Glutamatergic neuron (in vitro differentiated cells): ENCODE measurements around the gene TAPT1. TPM values are rescaled to one million over a fixed set of nuclear protein-coding genes. Genes with fewer than 3 reads are reported as not detected.
A peak's percentile ranks its signal among the peaks of the same experiment; 100 is the strongest.

Experiments used
- DNase-seq: peaks from one replicate; pipeline ENCODE4 v3.0.0; 2022
- H3K27ac Mint-ChIP-seq: one replicate; pipeline ENCODE4 v1.8.0; 2020; ENCODE audit warnings: mild to moderate bottlenecking, mixed read lengths, inconsistent platforms; ENCODE audit not compliant: unreplicated experiment
- H3K27me3 Mint-ChIP-seq: one replicate; pipeline ENCODE4 v1.8.0; 2020; ENCODE audit warnings: mild to moderate bottlenecking, moderate library complexity, mixed read lengths, inconsistent platforms; ENCODE audit not compliant: unreplicated experiment
- H3K36me3 Mint-ChIP-seq: one replicate; pipeline ENCODE4 v1.8.0; 2020; ENCODE audit warnings: mild to moderate bottlenecking, mixed read lengths, inconsistent platforms; ENCODE audit not compliant: unreplicated experiment
- H3K4me1 Mint-ChIP-seq: one replicate; pipeline ENCODE4 v1.8.0; 2020; ENCODE audit warnings: mild to moderate bottlenecking, low read depth, mixed read lengths, inconsistent platforms; ENCODE audit not compliant: unreplicated experiment
- H3K4me3 Mint-ChIP-seq: one replicate; pipeline ENCODE4 v1.8.0; 2020; ENCODE audit warnings: mild to moderate bottlenecking, mixed read lengths, inconsistent platforms; ENCODE audit not compliant: unreplicated experiment
- H3K9me3 Mint-ChIP-seq: one replicate; pipeline ENCODE4 v1.8.0; 2020; ENCODE audit warnings: mild to moderate bottlenecking, moderate library complexity, mixed read lengths, inconsistent platforms; ENCODE audit not compliant: unreplicated experiment
- total RNA-seq: library from RNA; stranded (reverse); fragmentation: NEBNext Ultra II Directional; extraction: Animal tissue kit (Norgen Biotek cat#: 25700); gene quantifications from one replicate; pipeline ENCODE4 v1.2.1, GENCODE V29; 2021; ENCODE audit not compliant: unreplicated experiment
- TF ChIP-seq, protein P1 (sequence below): fragments of 200-600 bp; sonication (generic); IDR thresholded peaks from one replicate; pipeline ENCODE4 v1.5.0; 2021; ENCODE audit not compliant: partially characterized antibody, unreplicated experiment

TAPT1 gene
- total RNA-seq, 1 donor from 2014 or later: 28.9 TPM

DNA sequence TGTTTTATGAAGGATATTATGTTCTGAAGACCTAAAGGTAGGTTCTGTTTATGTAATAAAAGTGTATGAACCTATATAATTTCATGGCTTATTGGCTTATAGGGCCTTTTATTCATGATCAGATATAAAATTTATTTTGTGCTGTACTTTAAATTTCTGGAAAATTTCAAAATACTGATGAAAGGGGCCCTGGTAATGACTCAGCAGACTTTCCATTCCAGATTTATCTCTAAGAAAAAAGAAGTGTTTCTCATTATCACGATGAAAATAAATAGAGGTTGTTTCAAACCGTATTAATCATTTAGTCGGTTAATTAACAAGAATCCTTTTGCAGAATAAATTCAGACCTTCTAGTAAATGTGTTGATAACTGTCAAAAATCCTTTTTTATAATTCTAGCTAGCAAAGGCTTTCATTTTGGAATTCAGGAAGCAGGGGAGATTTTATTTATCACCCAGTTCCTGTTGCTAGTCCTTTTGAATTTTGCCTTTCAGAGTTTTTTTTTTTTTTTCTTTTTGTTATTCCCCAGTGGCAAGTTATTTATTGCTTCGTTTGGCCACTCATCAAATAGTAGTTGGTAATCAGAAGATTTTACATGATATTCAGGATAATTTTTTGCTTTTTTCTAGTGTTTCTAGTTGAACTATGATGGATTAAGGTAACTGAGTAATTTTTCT lies 5.4 kb upstream of the TAPT1 start:
- peaks cover 2% of the 10 kb centered on the region for H3K9me3 Mint-ChIP-seq
- no peak overlapping the region for H3K4me3 Mint-ChIP-seq
- H3K4me1 Mint-ChIP-seq: peaks cover 2% of the 10 kb centered on the region
- DNase-seq: no peak
- TF ChIP-seq, protein P1, sequence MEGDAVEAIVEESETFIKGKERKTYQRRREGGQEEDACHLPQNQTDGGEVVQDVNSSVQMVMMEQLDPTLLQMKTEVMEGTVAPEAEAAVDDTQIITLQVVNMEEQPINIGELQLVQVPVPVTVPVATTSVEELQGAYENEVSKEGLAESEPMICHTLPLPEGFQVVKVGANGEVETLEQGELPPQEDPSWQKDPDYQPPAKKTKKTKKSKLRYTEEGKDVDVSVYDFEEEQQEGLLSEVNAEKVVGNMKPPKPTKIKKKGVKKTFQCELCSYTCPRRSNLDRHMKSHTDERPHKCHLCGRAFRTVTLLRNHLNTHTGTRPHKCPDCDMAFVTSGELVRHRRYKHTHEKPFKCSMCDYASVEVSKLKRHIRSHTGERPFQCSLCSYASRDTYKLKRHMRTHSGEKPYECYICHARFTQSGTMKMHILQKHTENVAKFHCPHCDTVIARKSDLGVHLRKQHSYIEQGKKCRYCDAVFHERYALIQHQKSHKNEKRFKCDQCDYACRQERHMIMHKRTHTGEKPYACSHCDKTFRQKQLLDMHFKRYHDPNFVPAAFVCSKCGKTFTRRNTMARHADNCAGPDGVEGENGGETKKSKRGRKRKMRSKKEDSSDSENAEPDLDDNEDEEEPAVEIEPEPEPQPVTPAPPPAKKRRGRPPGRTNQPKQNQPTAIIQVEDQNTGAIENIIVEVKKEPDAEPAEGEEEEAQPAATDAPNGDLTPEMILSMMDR: no peak
- H3K36me3 Mint-ChIP-seq: no peaks in the 10 kb centered on the region
- H3K27ac Mint-ChIP-seq: no peak overlapping the region
- H3K27me3 Mint-ChIP-seq: peaks cover 3% of the 10 kb centered on the region

DNA sequence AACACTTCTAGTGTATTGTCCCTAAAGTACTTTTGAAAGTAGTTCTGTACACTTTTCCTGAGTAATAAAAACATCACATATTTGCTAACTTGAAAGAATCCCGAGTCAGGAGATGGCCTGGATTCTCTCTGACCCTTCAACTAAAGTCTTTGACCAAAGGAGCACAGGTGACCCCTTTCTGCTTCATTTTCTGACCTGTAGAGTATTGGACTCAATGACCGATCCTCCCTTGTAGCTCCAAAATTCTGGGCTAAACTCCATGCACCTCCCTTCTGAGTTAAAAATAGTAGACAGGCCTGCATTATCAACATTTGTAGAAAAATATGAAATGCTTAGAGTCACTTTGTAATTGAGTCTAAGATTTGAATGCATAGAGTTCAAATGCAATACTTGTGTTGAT lies 4.0 kb upstream of the TAPT1 start:
- DNase-seq: no peak
- peaks cover 6% of the 10 kb centered on the region for H3K9me3 Mint-ChIP-seq
- TF ChIP-seq, protein P1: no peak
- H3K27ac Mint-ChIP-seq: no peak overlapping the region
- peaks cover 2% of the 10 kb centered on the region for H3K4me1 Mint-ChIP-seq
- no peak overlapping the region for H3K4me3 Mint-ChIP-seq
- H3K36me3 Mint-ChIP-seq: no peaks in the 10 kb centered on the region
- peaks cover 3% of the 10 kb centered on the region for H3K27me3 Mint-ChIP-seq

- Mint-ChIP-seq H3K27ac (no peak overlapping the region), H3K4me1 (peaks cover 2% of the 10 kb centered on the region), H3K36me3 (no peaks in the 10 kb centered on the region), H3K27me3 (peaks cover 3% of the 10 kb centered on the region), H3K4me3 (no peak overlapping the region), H3K9me3 (peaks cover 6% of the 10 kb centered on the region)
- DNase-seq: no peak
- TF ChIP-seq, protein P1: no peak
Observed at GRCh38 chr4:16229604-16230003, 3.3 kb upstream of the TAPT1 start.

GRCh38 chr4:16227462-16227868 lies 1.2 kb upstream of the TAPT1 start:
- peak overlapping the region; percentile 93 for H3K27ac Mint-ChIP-seq
- no peak for DNase-seq
- TF ChIP-seq, protein P1: no peak
- H3K4me1 Mint-ChIP-seq: peaks cover 6% of the 10 kb centered on the region
- H3K27me3 Mint-ChIP-seq: peaks cover 3% of the 10 kb centered on the region
- no peaks in the 10 kb centered on the region for H3K36me3 Mint-ChIP-seq
- H3K4me3 Mint-ChIP-seq: peak overlapping the region; percentile 94
- peaks cover 6% of the 10 kb centered on the region for H3K9me3 Mint-ChIP-seq

- peaks cover 6% of the 10 kb centered on the region for H3K4me1 Mint-ChIP-seq
- peak overlapping the region; percentile 93 for H3K27ac Mint-ChIP-seq
- DNase-seq: peak; percentile 68
- TF ChIP-seq, protein P1: no peak
- peak overlapping the region; percentile 94 for H3K4me3 Mint-ChIP-seq
- no peaks in the 10 kb centered on the region for H3K36me3 Mint-ChIP-seq
- peaks cover 6% of the 10 kb centered on the region for H3K9me3 Mint-ChIP-seq
- H3K27me3 Mint-ChIP-seq: peaks cover 3% of the 10 kb centered on the region
Observed at GRCh38 chr4:16226816-16227461, 668 bp upstream of the TAPT1 start.
